ENCODE data around the gene PIEZO2. TPM values are rescaled to one million over a fixed set of nuclear protein-coding genes. Genes with fewer than 3 reads are reported as not detected.

The PIEZO2 gene
- total RNA-seq, 1 donor from 2014 or later, result 4.2 TPM

DNA sequence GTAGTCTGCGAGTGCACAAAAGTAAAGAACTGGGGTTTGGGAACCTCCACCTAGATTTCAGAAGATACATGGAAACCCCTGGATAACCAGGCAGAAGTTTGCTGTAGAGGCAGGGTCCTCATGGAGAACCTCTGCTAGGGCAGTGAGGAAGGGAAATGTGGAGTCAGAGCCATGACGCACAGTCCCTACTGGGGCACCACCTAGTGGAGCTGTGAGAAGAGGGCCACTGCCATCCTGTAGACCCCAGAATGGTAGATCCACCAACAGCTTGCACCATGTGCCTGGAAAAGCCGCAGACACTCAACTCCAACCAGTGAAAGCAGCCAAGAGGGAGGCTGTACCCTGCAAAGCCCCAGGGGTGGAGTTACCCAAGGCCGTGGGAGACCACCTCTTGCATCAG is 206.4 kb downstream of the PIEZO2 start:
- Histone ChIP-seq H3K36me3 (no peaks in the 10 kb centered on the region), H4K20me1 (ENCODE audit: low read depth) (no peaks in the 10 kb centered on the region), H3K4me1 (no peaks in the 10 kb centered on the region), H3K4me3 (no peak overlapping the region), H3K9ac (no peak overlapping the region), H3K27me3 (no peaks in the 10 kb centered on the region), H3K4me2 (no peak overlapping the region), H3K9me3 (ENCODE audit: low read depth) (peaks cover 10% of the 10 kb centered on the region), H3F3A (ENCODE audit: low read depth) (no peaks in the 10 kb centered on the region), H2AFZ (replicated peaks) (no peak overlapping the region), H3K27ac (no peak overlapping the region), H3K79me2 (ENCODE audit: low read depth) (no peaks in the 10 kb centered on the region)
- H3K27ac Mint-ChIP-seq, result no peak overlapping the region
- H3K9me3 Mint-ChIP-seq, result peaks cover 33% of the 10 kb centered on the region
- no peak for DNase-seq (ENCODE audit: low spot score)
- H3K4me3 Mint-ChIP-seq, result no peak overlapping the region
- no peaks in the 10 kb centered on the region for H3K36me3 Mint-ChIP-seq
- H3K27me3 Mint-ChIP-seq (ENCODE audit: insufficient read depth, low read depth), result no peaks in the 10 kb centered on the region
- no peaks in the 10 kb centered on the region for H3K4me1 Mint-ChIP-seq
- TF ChIP-seq, protein P1, sequence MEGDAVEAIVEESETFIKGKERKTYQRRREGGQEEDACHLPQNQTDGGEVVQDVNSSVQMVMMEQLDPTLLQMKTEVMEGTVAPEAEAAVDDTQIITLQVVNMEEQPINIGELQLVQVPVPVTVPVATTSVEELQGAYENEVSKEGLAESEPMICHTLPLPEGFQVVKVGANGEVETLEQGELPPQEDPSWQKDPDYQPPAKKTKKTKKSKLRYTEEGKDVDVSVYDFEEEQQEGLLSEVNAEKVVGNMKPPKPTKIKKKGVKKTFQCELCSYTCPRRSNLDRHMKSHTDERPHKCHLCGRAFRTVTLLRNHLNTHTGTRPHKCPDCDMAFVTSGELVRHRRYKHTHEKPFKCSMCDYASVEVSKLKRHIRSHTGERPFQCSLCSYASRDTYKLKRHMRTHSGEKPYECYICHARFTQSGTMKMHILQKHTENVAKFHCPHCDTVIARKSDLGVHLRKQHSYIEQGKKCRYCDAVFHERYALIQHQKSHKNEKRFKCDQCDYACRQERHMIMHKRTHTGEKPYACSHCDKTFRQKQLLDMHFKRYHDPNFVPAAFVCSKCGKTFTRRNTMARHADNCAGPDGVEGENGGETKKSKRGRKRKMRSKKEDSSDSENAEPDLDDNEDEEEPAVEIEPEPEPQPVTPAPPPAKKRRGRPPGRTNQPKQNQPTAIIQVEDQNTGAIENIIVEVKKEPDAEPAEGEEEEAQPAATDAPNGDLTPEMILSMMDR (IDR thresholded peaks at IDR 0.05), result no peak
- TF ChIP-seq EZH2phosphoT487 (IDR thresholded peaks at IDR 0.05) (no peak), EZH2 (IDR thresholded peaks at IDR 0.05) (no peak)

GRCh38 chr18:10939822-10940221 is 209.5 kb downstream of the PIEZO2 start:
- no peak overlapping the region for H3K4me3 Mint-ChIP-seq
- Histone ChIP-seq H3K4me2 (no peak overlapping the region), H3K9me3 (ENCODE audit: low read depth) (no peaks in the 10 kb centered on the region), H3K4me3 (no peak overlapping the region), H3K27me3 (no peaks in the 10 kb centered on the region), H3F3A (ENCODE audit: low read depth) (no peaks in the 10 kb centered on the region), H3K79me2 (ENCODE audit: low read depth) (no peaks in the 10 kb centered on the region), H3K27ac (no peak overlapping the region), H3K9ac (no peak overlapping the region), H3K4me1 (peaks cover 17% of the 10 kb centered on the region), H2AFZ (replicated peaks) (no peak overlapping the region), H4K20me1 (ENCODE audit: low read depth) (no peaks in the 10 kb centered on the region), H3K36me3 (no peaks in the 10 kb centered on the region)
- H3K4me1 Mint-ChIP-seq, result peaks cover 8% of the 10 kb centered on the region
- H3K9me3 Mint-ChIP-seq, result peaks cover 15% of the 10 kb centered on the region
- H3K27me3 Mint-ChIP-seq (ENCODE audit: insufficient read depth, low read depth), result no peaks in the 10 kb centered on the region
- TF ChIP-seq EZH2phosphoT487 (IDR thresholded peaks at IDR 0.05) (no peak), EZH2 (IDR thresholded peaks at IDR 0.05) (no peak)
- TF ChIP-seq, protein P1 (IDR thresholded peaks at IDR 0.05), result no peak
- no peak for DNase-seq (ENCODE audit: low spot score)
- no peak overlapping the region for H3K27ac Mint-ChIP-seq
- no peaks in the 10 kb centered on the region for H3K36me3 Mint-ChIP-seq

- TF ChIP-seq, protein P1 (IDR thresholded peaks at IDR 0.05), result no peak
- TF ChIP-seq EZH2phosphoT487 (IDR thresholded peaks at IDR 0.05) (no peak), EZH2 (IDR thresholded peaks at IDR 0.05) (no peak)
- H3K4me1 ChIP-seq, result peaks cover 18% of the 10 kb centered on the region
- Mint-ChIP-seq H3K9me3 (peaks cover 8% of the 10 kb centered on the region), H3K36me3 (no peaks in the 10 kb centered on the region), H3K27ac (no peak overlapping the region), H3K4me1 (peaks cover 8% of the 10 kb centered on the region), H3K27me3 (ENCODE audit: insufficient read depth, low read depth) (no peaks in the 10 kb centered on the region), H3K4me3 (no peak overlapping the region)
- H3K4me3 ChIP-seq, result no peak overlapping the region
- no peaks in the 10 kb centered on the region for H3K36me3 ChIP-seq
- no peak overlapping the region for H3K9ac ChIP-seq
- H3F3A ChIP-seq (ENCODE audit: low read depth), result no peaks in the 10 kb centered on the region
- H2AFZ ChIP-seq (replicated peaks), result no peak overlapping the region
- H3K27ac ChIP-seq, result no peak overlapping the region
- no peaks in the 10 kb centered on the region for H3K27me3 ChIP-seq
- H4K20me1 ChIP-seq (ENCODE audit: low read depth), result no peaks in the 10 kb centered on the region
- DNase-seq (ENCODE audit: low spot score), result no peak
- no peak overlapping the region for H3K4me2 ChIP-seq
- H3K79me2 ChIP-seq (ENCODE audit: low read depth), result no peaks in the 10 kb centered on the region
- H3K9me3 ChIP-seq (ENCODE audit: low read depth), result no peaks in the 10 kb centered on the region
These were observed 211.4 kb downstream of the PIEZO2 start for GRCh38 chr18:10937743-10938640.
